ENCODE data around the gene C19orf47.
A peak's percentile ranks its signal among the peaks of the same experiment; 100 is the strongest.

- TF ChIP-seq, protein P1, sequence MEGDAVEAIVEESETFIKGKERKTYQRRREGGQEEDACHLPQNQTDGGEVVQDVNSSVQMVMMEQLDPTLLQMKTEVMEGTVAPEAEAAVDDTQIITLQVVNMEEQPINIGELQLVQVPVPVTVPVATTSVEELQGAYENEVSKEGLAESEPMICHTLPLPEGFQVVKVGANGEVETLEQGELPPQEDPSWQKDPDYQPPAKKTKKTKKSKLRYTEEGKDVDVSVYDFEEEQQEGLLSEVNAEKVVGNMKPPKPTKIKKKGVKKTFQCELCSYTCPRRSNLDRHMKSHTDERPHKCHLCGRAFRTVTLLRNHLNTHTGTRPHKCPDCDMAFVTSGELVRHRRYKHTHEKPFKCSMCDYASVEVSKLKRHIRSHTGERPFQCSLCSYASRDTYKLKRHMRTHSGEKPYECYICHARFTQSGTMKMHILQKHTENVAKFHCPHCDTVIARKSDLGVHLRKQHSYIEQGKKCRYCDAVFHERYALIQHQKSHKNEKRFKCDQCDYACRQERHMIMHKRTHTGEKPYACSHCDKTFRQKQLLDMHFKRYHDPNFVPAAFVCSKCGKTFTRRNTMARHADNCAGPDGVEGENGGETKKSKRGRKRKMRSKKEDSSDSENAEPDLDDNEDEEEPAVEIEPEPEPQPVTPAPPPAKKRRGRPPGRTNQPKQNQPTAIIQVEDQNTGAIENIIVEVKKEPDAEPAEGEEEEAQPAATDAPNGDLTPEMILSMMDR (IDR thresholded peaks at IDR 0.05), result peak; percentile 69
- TF ChIP-seq ZFX (IDR thresholded peaks at IDR 0.05; ENCODE audit: borderline replicate concordance), result no peak
Observed at GRCh38 chr19:40392894-40393517, 44.8 kb upstream of the C19orf47 start.

Data from 22Rv1 (cell line).